ENCODE measurements around the gene PLIN3. TPM values are rescaled to one million over a fixed set of nuclear protein-coding genes. Genes with fewer than 3 reads are reported as not detected.

PLIN3 gene
- total and polyA plus RNA-seq, 2 experiments from 2014 or later = 38.0 to 59.9 TPM

DNA sequence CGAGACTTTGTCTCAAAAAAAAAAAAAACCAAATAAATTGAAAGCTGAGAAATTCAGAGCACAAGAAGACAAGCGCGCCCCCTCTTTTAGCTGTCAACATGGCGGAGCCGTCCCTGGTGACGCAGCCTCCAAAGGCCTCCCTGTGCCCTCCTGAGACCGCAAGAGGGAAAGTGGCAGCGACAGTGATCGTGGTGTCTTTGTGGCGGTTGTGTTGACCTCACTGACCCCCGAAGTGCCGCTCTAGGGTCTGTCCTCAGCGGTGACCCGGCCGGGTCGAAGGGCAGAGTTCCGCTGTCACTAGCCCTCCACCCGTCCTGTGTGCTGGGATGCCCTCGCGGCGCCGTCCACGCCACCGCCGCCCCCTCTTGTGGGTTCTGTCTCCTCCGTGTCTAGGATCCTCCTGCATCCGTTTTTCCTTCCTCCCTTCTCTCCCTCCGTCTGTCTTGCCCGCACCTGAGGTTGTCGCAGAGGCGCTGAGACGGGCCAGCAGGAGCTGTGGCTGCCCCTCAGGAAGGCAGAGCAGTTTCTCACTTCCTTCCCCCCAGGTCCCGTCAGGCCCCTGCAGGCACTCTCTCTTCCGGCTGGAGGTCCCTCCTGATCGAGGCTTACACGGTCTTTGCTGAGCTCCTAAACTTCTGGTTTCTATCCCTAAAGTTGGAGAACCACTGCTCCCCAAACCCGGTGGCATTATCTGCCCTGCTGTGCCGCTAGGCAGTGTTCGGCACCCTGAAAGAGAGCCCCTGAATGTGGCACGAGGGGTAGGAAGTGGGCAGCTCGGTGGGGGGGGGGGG, 49.0 kb upstream of the PLIN3 start:
- Histone ChIP-seq H3K27me3 (ENCODE audit: insufficient read depth) (no peaks in the 10 kb centered on the region), H3K4me2 (no peak overlapping the region), H4K20me1 (replicated peaks; ENCODE audit: insufficient read depth) (peaks cover 35% of the 10 kb centered on the region), H2AFZ (no peak overlapping the region), H3K4me3 (no peak overlapping the region), H3F3A (replicated peaks; ENCODE audit: low read depth) (peaks cover 5% of the 10 kb centered on the region), H3K27ac (ENCODE audit: low read depth) (no peak overlapping the region), H3K9me2 (ENCODE audit: insufficient read depth) (no peaks in the 10 kb centered on the region), H3K36me3 (ENCODE audit: insufficient read depth) (peaks cover 6% of the 10 kb centered on the region; the same call in 1 of the 2 replicates), H3K79me2 (replicated peaks; ENCODE audit: insufficient read depth) (peaks cover 82% of the 10 kb centered on the region), H3K4me1 (ENCODE audit: insufficient read depth) (peaks cover 2% of the 10 kb centered on the region)
- TF ChIP-seq JUNB (IDR thresholded peaks at IDR 0.05; ENCODE audit: unreplicated experiment) = no peak
- TF ChIP-seq ZNF462 (CRISPR knock-in tag; IDR thresholded peaks at IDR 0.05) = no peak
- no peak for TF ChIP-seq REST (IDR thresholded peaks at IDR 0.05; ENCODE audit: unreplicated experiment)
- TF ChIP-seq ZNF331 (CRISPR knock-in tag; IDR thresholded peaks at IDR 0.05; ENCODE audit: low read depth) = no peak
- no peak for TF ChIP-seq POLR2AphosphoS5 (IDR thresholded peaks at IDR 0.05; ENCODE audit: low read depth)
- no peak for TF ChIP-seq EZH2phosphoT487 (IDR thresholded peaks at IDR 0.05; ENCODE audit: unreplicated experiment)
- TF ChIP-seq STAT1 (IDR thresholded peaks at IDR 0.05; ENCODE audit: unreplicated experiment) = no peak
- no peak for TF ChIP-seq ETS1 (IDR thresholded peaks at IDR 0.05)
- no peak for TF ChIP-seq EZH2 (IDR thresholded peaks at IDR 0.05; ENCODE audit: low read depth, unreplicated experiment)
- no peak for TF ChIP-seq CREB1 (CRISPR knock-in tag; IDR thresholded peaks at IDR 0.05; ENCODE audit: low read depth)
- TF ChIP-seq ZNF114 (CRISPR knock-in tag; IDR thresholded peaks at IDR 0.05) = no peak
- no peak for TF ChIP-seq CTCF (conservative IDR thresholded peaks at IDR 0.05; ENCODE audit: low read depth in 2 of 2)
- no peak for TF ChIP-seq NANOG (IDR thresholded peaks at IDR 0.05; ENCODE audit: borderline replicate concordance)
- Mint-ChIP-seq H3K4me3 (no peak overlapping the region), H3K9me3 (no peaks in the 10 kb centered on the region), H3K27ac (no peak overlapping the region), H3K36me3 (ENCODE audit: low read depth) (peaks cover 69% of the 10 kb centered on the region), H3K27me3 (ENCODE audit: insufficient read depth, low read depth, poor library complexity) (peaks cover 14% of the 10 kb centered on the region), H3K4me1 (peaks cover 11% of the 10 kb centered on the region)
- ATAC-seq (no peak), DNase-seq (ENCODE audit: low spot score) (no peak)

Measured in GM23338 (cell line).